ENCODE results near the gene GCNT2. TPM values are rescaled to one million over a fixed set of nuclear protein-coding genes. Genes with fewer than 3 reads are reported as not detected.
A peak's percentile ranks its signal among the peaks of the same experiment; 100 is the strongest.
"Not testable (repeated sequence)": the region's sequence is repeated elsewhere in the genome, so short reads cannot be mapped to it uniquely, and the experiment has no call there.

GCNT2 gene
- total RNA-seq, 1 experiment from 2014 or later, result 6.4 TPM

GRCh38 chr6:10557913-10558312 lies 36.8 kb downstream of the GCNT2 start:
- Histone ChIP-seq H3K36me3 (no peaks in the 10 kb centered on the region; the same call in 1 of the 2 replicates), H3K27me3 (no peaks in the 10 kb centered on the region), H3K4me3 (no peak overlapping the region), H3K9me3 (no peaks in the 10 kb centered on the region)
- no peak for DNase-seq

GRCh38 chr6:10558565-10558964 lies 37.4 kb downstream of the GCNT2 start:
- no peak for DNase-seq
- no peaks in the 10 kb centered on the region for H3K9me3 ChIP-seq
- no peaks in the 10 kb centered on the region; the same call in 1 of the 2 replicates for H3K36me3 ChIP-seq
- H3K4me3 ChIP-seq, result no peak overlapping the region
- H3K27me3 ChIP-seq, result no peaks in the 10 kb centered on the region

- Histone ChIP-seq H3K27me3 (no peaks in the 10 kb centered on the region), H3K36me3 (no peaks in the 10 kb centered on the region; the same call in 1 of the 2 replicates), H3K4me3 (no peak overlapping the region), H3K9me3 (no peaks in the 10 kb centered on the region)
- no peak for DNase-seq
These were observed 38.5 kb downstream of the GCNT2 start for GRCh38 chr6:10559522-10560152.

- no peak overlapping the region for H3K4me3 ChIP-seq
- H3K27me3 ChIP-seq, result no peaks in the 10 kb centered on the region
- H3K9me3 ChIP-seq, result no peaks in the 10 kb centered on the region
- no peak for DNase-seq
- H3K36me3 ChIP-seq, result no peaks in the 10 kb centered on the region; the same call in 1 of the 2 replicates
These were observed 40.6 kb downstream of the GCNT2 start for GRCh38 chr6:10561611-10562199.

GRCh38 chr6:10564975-10565673 lies 44.0 kb downstream of the GCNT2 start:
- DNase-seq, result no peak
- no peaks in the 10 kb centered on the region for H3K9me3 ChIP-seq
- H3K36me3 ChIP-seq, result no peaks in the 10 kb centered on the region; the same call in 1 of the 2 replicates
- no peaks in the 10 kb centered on the region for H3K27me3 ChIP-seq
- no peak overlapping the region for H3K4me3 ChIP-seq

- no peak for DNase-seq
- Histone ChIP-seq H3K36me3 (no peaks in the 10 kb centered on the region; the same call in 1 of the 2 replicates), H3K27me3 (no peaks in the 10 kb centered on the region), H3K9me3 (no peaks in the 10 kb centered on the region), H3K4me3 (no peak overlapping the region)
These were observed 44.8 kb downstream of the GCNT2 start for GRCh38 chr6:10565913-10566312.

GRCh38 chr6:10567256-10568026 lies 46.3 kb downstream of the GCNT2 start:
- peak; percentile 29 for DNase-seq
- no peak overlapping the region for H3K4me3 ChIP-seq
- no peaks in the 10 kb centered on the region for H3K27me3 ChIP-seq
- no peaks in the 10 kb centered on the region for H3K36me3 ChIP-seq
- H3K9me3 ChIP-seq, result no peaks in the 10 kb centered on the region

GRCh38 chr6:10569392-10570127 lies 48.4 kb downstream of the GCNT2 start:
- H3K36me3 ChIP-seq, result no peaks in the 10 kb centered on the region
- H3K9me3 ChIP-seq, result no peaks in the 10 kb centered on the region
- no peak overlapping the region for H3K4me3 ChIP-seq
- no peaks in the 10 kb centered on the region for H3K27me3 ChIP-seq
- DNase-seq, result no peak

- H3K9me3 ChIP-seq, H3K36me3 ChIP-seq, H3K4me3 ChIP-seq, DNase-seq, H3K27me3 ChIP-seq: not testable (repeated sequence)
These were observed 54.4 kb downstream of the GCNT2 start for GRCh38 chr6:10575519-10575918.

- Histone ChIP-seq H3K36me3 (no peaks in the 10 kb centered on the region), H3K27me3 (no peaks in the 10 kb centered on the region), H3K4me3 (no peak overlapping the region), H3K9me3 (0 out of 2 replicates have a peak, but pooled peaks cover 2% of the 10 kb centered on the region)
- no peak for DNase-seq
These were observed 55.1 kb downstream of the GCNT2 start for GRCh38 chr6:10576226-10576625.

- Histone ChIP-seq H3K4me3 (no peak overlapping the region), H3K27me3 (no peaks in the 10 kb centered on the region), H3K9me3 (0 out of 2 replicates have a peak, but pooled peaks cover 2% of the 10 kb centered on the region), H3K36me3 (no peaks in the 10 kb centered on the region)
- DNase-seq, result no peak
These were observed 56.0 kb downstream of the GCNT2 start for GRCh38 chr6:10577112-10577511.

GRCh38 chr6:10578723-10579122 lies 57.6 kb downstream of the GCNT2 start:
- Histone ChIP-seq H3K36me3 (no peaks in the 10 kb centered on the region), H3K27me3 (no peaks in the 10 kb centered on the region), H3K9me3 (0 out of 2 replicates have a peak, but pooled peaks cover 2% of the 10 kb centered on the region), H3K4me3 (no peak overlapping the region)
- no peak for DNase-seq

GRCh38 chr6:10579803-10580202 lies 58.7 kb downstream of the GCNT2 start:
- Histone ChIP-seq H3K4me3 (no peak overlapping the region), H3K27me3 (no peaks in the 10 kb centered on the region), H3K9me3 (0 out of 2 replicates have a peak, but pooled peaks cover 2% of the 10 kb centered on the region), H3K36me3 (no peaks in the 10 kb centered on the region)
- no peak for DNase-seq

GRCh38 chr6:10580570-10580969 lies 59.4 kb downstream of the GCNT2 start:
- Histone ChIP-seq H3K27me3 (no peaks in the 10 kb centered on the region), H3K36me3 (no peaks in the 10 kb centered on the region), H3K9me3 (0 out of 2 replicates have a peak, but pooled peaks cover 2% of the 10 kb centered on the region), H3K4me3 (no peak overlapping the region)
- no peak for DNase-seq

- H3K27me3 ChIP-seq, DNase-seq, H3K4me3 ChIP-seq, H3K9me3 ChIP-seq, H3K36me3 ChIP-seq: not testable (repeated sequence)
These were observed 60.3 kb downstream of the GCNT2 start for GRCh38 chr6:10581402-10581801.

- no peak for DNase-seq
- Histone ChIP-seq H3K4me3 (no peak overlapping the region), H3K9me3 (0 out of 2 replicates have a peak, but pooled peaks cover under 1% of the 10 kb centered on the region), H3K36me3 (no peaks in the 10 kb centered on the region), H3K27me3 (no peaks in the 10 kb centered on the region)
These were observed 61.8 kb downstream of the GCNT2 start for GRCh38 chr6:10582774-10583508.
